GM23248 (cell line): ENCODE results near the gene NOSIP. TPM values are rescaled to one million over a fixed set of nuclear protein-coding genes. Genes with fewer than 3 reads are reported as not detected.

Experiments used
- DNase-seq: peaks from one replicate; pipeline ENCODE4 v3.0.0-alpha.2; 2015
- H2AFZ ChIP-seq: fragments of 200-600 bp; sonication (generic); 2 replicates; pipeline ENCODE4 v1.6.1; 2016; ENCODE audit warnings: antibody characterized with exemption
- H3F3A ChIP-seq: fragments of 200-600 bp; sonication (generic); 2 replicates; pipeline ENCODE4 v1.6.1; 2016; ENCODE audit warnings: mild to moderate bottlenecking, antibody characterized with exemption, mixed run types; ENCODE audit not compliant: insufficient read depth
- H3K27ac ChIP-seq: fragments of 200-600 bp; sonication (generic); 2 replicates; pipeline ENCODE4 v1.5.1; 2016; ENCODE audit warnings: mild to moderate bottlenecking
- H3K27me3 ChIP-seq: fragments of 200-600 bp; sonication (generic); replicated peaks from 2 replicates; pipeline ENCODE4 v1.6.1; 2016; ENCODE audit warnings: mild to moderate bottlenecking; ENCODE audit not compliant: insufficient read depth
- H3K36me3 ChIP-seq: fragments of 200-600 bp; sonication (generic); 2 replicates; pipeline ENCODE4 v1.6.1; 2016; ENCODE audit warnings: low read depth, mild to moderate bottlenecking
- H3K4me1 ChIP-seq: fragments of 200-600 bp; sonication (generic); 2 replicates; pipeline ENCODE4 v1.6.1; 2016; ENCODE audit warnings: mild to moderate bottlenecking; ENCODE audit not compliant: insufficient read depth
- H3K4me2 ChIP-seq: fragments of 200-600 bp; sonication (generic); one replicate; pipeline ENCODE4 v1.6.1; 2016; ENCODE audit warnings: mild to moderate bottlenecking; ENCODE audit not compliant: unreplicated experiment
- H3K4me3 ChIP-seq: fragments of 200-600 bp; sonication (generic); 2 replicates; pipeline ENCODE4 v1.5.1; 2016; ENCODE audit warnings: mild to moderate bottlenecking
- H3K79me2 ChIP-seq: fragments of 200-600 bp; sonication (generic); 2 replicates; pipeline ENCODE4 v1.6.1; 2016; ENCODE audit warnings: mild to moderate bottlenecking; ENCODE audit not compliant: insufficient read depth
- H3K9ac ChIP-seq: fragments of 200-600 bp; sonication (generic); 2 replicates; pipeline ENCODE4 v1.6.1; 2016; ENCODE audit warnings: mild to moderate bottlenecking
- H3K9me2 ChIP-seq: fragments of 200-600 bp; sonication (generic); 2 replicates; pipeline ENCODE4 v1.6.1; 2016; ENCODE audit warnings: mixed run types, mild to moderate bottlenecking, moderate library complexity; ENCODE audit not compliant: insufficient read depth
- H3K9me3 ChIP-seq: fragments of 200-600 bp; sonication (generic); one replicate; pipeline ENCODE4 v1.6.1; 2017; ENCODE audit warnings: low read depth
- H4K20me1 ChIP-seq: fragments of 200-600 bp; sonication (generic); 2 replicates; pipeline ENCODE4 v1.6.0; 2016; ENCODE audit not compliant: insufficient read depth
- EZH2 ChIP-seq: fragments of 200-600 bp; sonication (generic); IDR thresholded peaks from 2 replicates; pipeline ENCODE4 v1.6.1; 2018; ENCODE audit warnings: antibody characterized with exemption, mild to moderate bottlenecking; ENCODE audit not compliant: insufficient read depth, poor library complexity, severe bottlenecking
- EZH2phosphoT487 ChIP-seq: fragments of 200-600 bp; sonication (generic); IDR thresholded peaks from 2 replicates; pipeline ENCODE4 v1.6.1; 2018; ENCODE audit warnings: antibody characterized with exemption, moderate library complexity, mild to moderate bottlenecking, low read depth; ENCODE audit not compliant: insufficient read depth
- WGBS, 2 experiments: methylation state at CpG; one replicate each; pipeline ENCODE4 v1.1.6; 2015 to 2017; ENCODE audit warnings: low lambda C conversion rate in 2 of 2, low coverage in 1 of 2; ENCODE audit errors: missing lambda C conversion rate in 2 of 2; 5-methylcytosine and 5-hydroxymethylcytosine counted together
- in situ Hi-C: fragments of 300-500 bp; cut with MboI; formaldehyde crosslinking; loops from 2 replicates; pipeline ENCODE4 v1.15.0; 2020
- polyA plus RNA-seq: library from polyadenylated mRNA; unstranded; fragments of >200 nt; fragmentation: Nextera tagmentation; extraction: Ambion mirVana; gene quantifications from 2 replicates; pipeline ENCODE4 v1.2.1, GENCODE V29; 2016
- total RNA-seq: library from RNA; depleted of rRNA; stranded (reverse); fragments of >200 nt; shearing (Covaris generic); gene quantifications from 2 replicates; pipeline ENCODE4 v1.2.3, GENCODE V29; 2014

Gene NOSIP
- total and polyA plus RNA-seq, 2 experiments from 2014 or later: 53.2 to 84.3 TPM

GRCh38 chr19:49601482-49602038, 21.2 kb upstream of the NOSIP start:
- no peaks in the 10 kb centered on the region for H3K4me1 ChIP-seq
- 93 to 95% methylated on average over 24 to 38 of the region's 38 CpGs for WGBS, 2 experiments
- no peak overlapping the region for H3K9ac ChIP-seq
- H3K9me2 ChIP-seq: no peaks in the 10 kb centered on the region
- no peak overlapping the region for H3K27ac ChIP-seq
- H3K79me2 ChIP-seq: peaks cover 94% of the 10 kb centered on the region
- no peaks in the 10 kb centered on the region for H3F3A ChIP-seq
- H3K4me2 ChIP-seq: no peak overlapping the region
- H3K9me3 ChIP-seq: no peaks in the 10 kb centered on the region
- peaks cover 30% of the 10 kb centered on the region; the same call in 1 of the 2 replicates for H3K36me3 ChIP-seq
- no peak overlapping the region for H2AFZ ChIP-seq
- no peak for DNase-seq
- no peak for TF ChIP-seq EZH2phosphoT487
- TF ChIP-seq EZH2: no peak
- no peak overlapping the region for H3K4me3 ChIP-seq
- in situ Hi-C loops: no loop called here
- no peaks in the 10 kb centered on the region for H4K20me1 ChIP-seq
- H3K27me3 ChIP-seq: no peaks in the 10 kb centered on the region

- H3K9ac ChIP-seq: no peak overlapping the region
These were observed 19.3 kb upstream of the NOSIP start for GRCh38 chr19:49599378-49600295.

GRCh38 chr19:49597703-49597974, 17.3 kb upstream of the NOSIP start:
- peaks cover 9% of the 10 kb centered on the region for H3F3A ChIP-seq
- no peak overlapping the region for H3K4me2 ChIP-seq
- H3K9ac ChIP-seq: no peak overlapping the region
- no peaks in the 10 kb centered on the region for H3K27me3 ChIP-seq
- H4K20me1 ChIP-seq: peaks cover 6% of the 10 kb centered on the region; the same call in 1 of the 2 replicates
- H3K36me3 ChIP-seq: peaks cover 14% of the 10 kb centered on the region; the same call in 1 of the 2 replicates
- H2AFZ ChIP-seq: no peak overlapping the region
- H3K79me2 ChIP-seq: peaks cover 87% of the 10 kb centered on the region
- H3K27ac ChIP-seq: no peak overlapping the region
- 91 to 95% methylated on average over 21 to 29 of the region's 29 CpGs for WGBS, 2 experiments
- no peak overlapping the region for H3K4me3 ChIP-seq
- TF ChIP-seq EZH2phosphoT487: no peak
- no peak for TF ChIP-seq EZH2
- peaks cover 9% of the 10 kb centered on the region for H3K4me1 ChIP-seq
- no peak for DNase-seq
- in situ Hi-C loops: no loop called here
- no peaks in the 10 kb centered on the region for H3K9me2 ChIP-seq
- no peaks in the 10 kb centered on the region for H3K9me3 ChIP-seq

More at GRCh38 chr19:49599378-49600295, 19.3 kb upstream of the NOSIP start:
- TF ChIP-seq EZH2 (no peak), EZH2phosphoT487 (no peak)
- Histone ChIP-seq H3K27ac (no peak overlapping the region), H3K4me2 (no peak overlapping the region), H3K9me3 (no peaks in the 10 kb centered on the region), H3K4me1 (no peaks in the 10 kb centered on the region), H3K36me3 (peaks cover 29% of the 10 kb centered on the region; the same call in 1 of the 2 replicates), H3K4me3 (no peak overlapping the region), H4K20me1 (no peaks in the 10 kb centered on the region), H3K79me2 (peaks cover 88% of the 10 kb centered on the region), H3F3A (no peaks in the 10 kb centered on the region), H2AFZ (no peak overlapping the region), H3K27me3 (no peaks in the 10 kb centered on the region), H3K9me2 (no peaks in the 10 kb centered on the region)
- 89 to 90% methylated on average over 22 to 26 of the region's 26 CpGs for WGBS, 2 experiments
- no peak for DNase-seq
- in situ Hi-C loops: no loop called here

GRCh38 chr19:49596954-49597702, 16.8 kb upstream of the NOSIP start:
- Histone ChIP-seq H4K20me1 (peaks cover 6% of the 10 kb centered on the region; the same call in 1 of the 2 replicates), H3K4me1 (peaks cover 9% of the 10 kb centered on the region), H3K79me2 (peaks cover 87% of the 10 kb centered on the region), H3K4me3 (no peak overlapping the region), H3K27me3 (no peaks in the 10 kb centered on the region), H3K4me2 (no peak overlapping the region), H3K36me3 (peaks cover 9% of the 10 kb centered on the region; the same call in 1 of the 2 replicates), H3K9ac (no peak overlapping the region), H3K9me2 (no peaks in the 10 kb centered on the region), H3F3A (peaks cover 13% of the 10 kb centered on the region), H3K27ac (no peak overlapping the region), H2AFZ (no peak overlapping the region), H3K9me3 (no peaks in the 10 kb centered on the region)
- TF ChIP-seq EZH2phosphoT487 (no peak), EZH2 (no peak)
- no peak for DNase-seq
- in situ Hi-C loops: no loop called here
- WGBS, 2 experiments: 95 to 98% methylated on average over 31 to 65 of the region's 65 CpGs
